AML-193 (cell line): Measurements from ENCODE around the gene TIMP3.

Experiments used
- DNase-seq, 2 experiments: peaks; one replicate each; lab custom pipeline; 2025; lab: John Stamatoyannopoulos, UW

Gene TIMP3

DNA sequence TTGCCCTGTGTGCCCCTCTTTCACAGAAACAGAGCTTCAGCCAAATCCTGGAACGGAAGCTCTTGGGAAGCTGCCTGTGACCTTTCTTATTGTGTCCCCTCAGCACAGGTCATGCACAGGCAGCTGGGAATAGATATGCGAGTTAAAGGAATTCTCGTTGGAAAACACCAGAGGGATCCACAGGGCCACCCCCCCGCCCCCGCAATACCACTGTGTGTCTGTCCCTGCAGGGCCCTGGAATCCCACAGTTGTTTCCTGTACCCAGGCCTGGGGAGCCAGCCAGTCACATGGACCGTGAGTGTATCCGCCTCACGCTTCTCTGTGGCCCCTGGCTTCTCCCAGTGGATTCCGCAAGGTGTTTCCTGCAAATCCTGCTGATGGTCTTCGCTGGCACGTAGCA lies 29.0 kb downstream of the TIMP3 start:
- no peak for DNase-seq

DNA sequence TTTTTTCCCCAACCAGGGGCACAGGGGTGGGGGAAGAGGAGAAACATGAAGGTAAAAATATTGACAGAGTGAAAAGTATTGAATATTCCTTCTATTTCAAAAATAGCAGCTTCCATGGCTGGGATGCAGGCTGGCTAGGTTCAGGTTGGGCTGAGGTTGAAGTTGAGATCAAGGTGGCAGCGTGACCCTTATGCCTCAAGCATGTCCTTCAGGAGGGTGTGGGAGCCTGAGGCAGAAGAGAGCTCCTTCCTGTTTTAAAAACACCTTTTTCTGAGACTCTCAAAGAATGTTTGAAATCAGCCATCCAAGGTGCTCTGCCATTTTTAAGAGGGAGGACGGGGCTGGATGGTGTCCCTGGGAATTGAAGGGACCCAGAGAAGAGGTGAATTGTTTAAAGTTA lies 29.5 kb downstream of the TIMP3 start:
- DNase-seq: no peak

DNA sequence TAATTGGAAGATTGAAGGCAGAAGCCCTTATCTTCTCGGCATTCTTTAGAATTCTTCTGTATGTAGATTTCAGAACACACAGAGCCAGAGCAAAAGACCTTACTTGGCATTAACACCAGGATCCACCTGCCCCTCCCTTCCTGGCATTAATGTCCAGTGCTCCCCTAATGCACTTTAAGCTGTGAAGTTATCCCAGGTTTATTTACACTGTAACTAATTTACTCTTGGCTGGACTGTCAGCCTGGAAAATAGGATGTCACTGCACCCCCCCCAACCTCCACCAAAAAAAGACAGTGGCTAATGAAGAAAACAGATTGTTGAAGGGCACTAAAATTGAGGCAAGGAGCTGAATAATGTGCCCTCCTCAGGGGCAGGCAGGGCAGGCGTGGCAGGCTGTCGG lies 30.1 kb downstream of the TIMP3 start:
- DNase-seq: no peak

DNA sequence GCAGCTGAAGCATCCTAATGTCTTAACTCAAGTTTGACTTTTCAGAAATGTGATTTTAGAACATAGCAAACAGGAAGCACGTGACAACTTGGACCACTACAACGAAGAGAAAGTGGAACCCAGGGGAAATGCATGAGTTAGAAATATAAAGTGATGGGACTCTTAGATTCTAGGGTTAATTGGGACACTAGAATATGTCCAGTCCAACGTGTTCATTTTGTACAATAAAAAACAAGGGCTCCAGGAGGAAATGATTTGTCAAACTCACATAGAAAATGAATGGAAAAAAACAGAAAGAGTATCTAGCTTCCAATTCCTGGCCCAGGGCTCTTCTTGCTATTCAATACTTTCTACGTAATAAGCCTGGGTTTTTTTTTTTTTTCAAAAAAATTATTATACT lies 30.7 kb downstream of the TIMP3 start:
- no peak for DNase-seq

DNA sequence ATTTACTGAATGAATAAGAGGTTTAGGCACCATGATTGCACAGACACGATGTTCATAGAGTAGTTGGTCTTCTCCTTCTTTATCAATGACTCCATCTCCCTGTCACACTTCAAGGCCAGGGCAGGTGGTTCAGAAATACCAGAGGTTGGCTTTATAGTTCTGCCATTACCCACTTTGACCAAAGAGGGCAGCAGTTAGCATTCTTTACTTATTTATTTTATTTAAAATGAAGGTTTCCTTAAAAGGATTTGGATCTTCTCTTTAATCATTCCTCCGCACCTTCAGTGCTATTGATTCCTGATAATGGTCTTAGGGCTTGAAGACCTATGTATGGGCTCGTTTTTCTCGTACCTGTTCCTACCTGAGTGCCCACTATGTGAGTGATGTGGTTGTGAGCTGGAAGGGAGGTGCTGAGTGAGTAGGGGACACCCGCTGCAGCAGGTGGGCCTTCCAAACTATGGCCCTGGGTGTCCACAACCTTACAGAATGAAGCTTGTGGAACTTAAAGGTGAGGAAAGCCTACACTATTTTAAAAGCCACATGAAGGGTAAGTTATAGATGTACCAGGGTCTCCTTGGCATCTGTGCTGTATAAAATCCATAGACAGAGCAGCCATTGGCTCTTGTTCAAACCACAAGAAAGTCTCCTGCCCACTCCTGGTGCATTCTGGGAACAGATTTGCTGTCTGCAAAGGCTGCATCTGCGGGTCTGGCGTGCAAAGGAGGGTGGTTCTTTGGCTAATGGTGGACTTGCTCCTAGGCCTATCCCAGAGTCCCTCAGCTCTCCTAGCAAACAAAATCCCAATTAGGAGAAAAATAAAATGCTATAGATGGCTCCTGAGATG lies 35.0 kb downstream of the TIMP3 start:
- DNase-seq: peak in 1 of 2 experiments; percentile 16

DNA sequence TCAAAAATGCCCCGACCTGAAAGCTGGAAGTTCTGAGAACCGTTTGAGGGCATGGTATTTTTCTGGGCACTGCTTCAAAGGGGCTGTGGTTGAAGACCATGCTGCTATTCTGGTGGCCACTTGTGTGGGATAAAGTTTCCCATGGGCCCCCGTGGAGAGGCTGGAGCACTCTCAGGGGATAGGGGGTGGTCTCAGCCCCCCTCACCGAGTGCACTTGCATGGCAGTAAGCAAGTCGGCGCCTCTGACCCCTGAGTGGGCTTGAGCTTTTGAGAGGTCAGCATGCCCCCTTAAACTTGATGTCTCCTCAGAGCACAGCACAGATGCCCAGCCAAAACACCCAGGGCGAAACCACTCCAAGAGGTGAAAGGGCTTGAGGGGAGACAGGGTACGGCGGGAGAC lies 35.6 kb downstream of the TIMP3 start:
- no peak for DNase-seq

DNA sequence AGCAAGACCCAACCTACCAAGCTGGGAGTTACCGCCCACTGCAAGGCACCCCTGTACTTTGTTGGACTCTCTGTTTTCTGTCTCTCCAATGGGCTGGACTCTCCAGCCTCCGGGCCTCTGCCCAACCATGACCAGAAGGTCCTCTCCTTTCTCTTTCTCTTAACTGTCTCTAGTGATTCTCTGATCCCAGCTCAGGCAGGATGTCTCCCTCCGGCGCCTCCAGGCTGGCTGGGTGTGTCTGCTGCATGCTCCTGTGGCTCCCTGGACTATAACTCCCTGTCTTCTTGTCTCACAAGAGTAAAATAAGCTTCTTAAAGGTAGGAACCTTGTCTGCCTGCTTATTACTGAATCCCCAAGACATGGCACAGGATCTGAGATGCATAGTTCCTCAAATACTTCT lies 36.3 kb downstream of the TIMP3 start:
- no peak for DNase-seq

DNA sequence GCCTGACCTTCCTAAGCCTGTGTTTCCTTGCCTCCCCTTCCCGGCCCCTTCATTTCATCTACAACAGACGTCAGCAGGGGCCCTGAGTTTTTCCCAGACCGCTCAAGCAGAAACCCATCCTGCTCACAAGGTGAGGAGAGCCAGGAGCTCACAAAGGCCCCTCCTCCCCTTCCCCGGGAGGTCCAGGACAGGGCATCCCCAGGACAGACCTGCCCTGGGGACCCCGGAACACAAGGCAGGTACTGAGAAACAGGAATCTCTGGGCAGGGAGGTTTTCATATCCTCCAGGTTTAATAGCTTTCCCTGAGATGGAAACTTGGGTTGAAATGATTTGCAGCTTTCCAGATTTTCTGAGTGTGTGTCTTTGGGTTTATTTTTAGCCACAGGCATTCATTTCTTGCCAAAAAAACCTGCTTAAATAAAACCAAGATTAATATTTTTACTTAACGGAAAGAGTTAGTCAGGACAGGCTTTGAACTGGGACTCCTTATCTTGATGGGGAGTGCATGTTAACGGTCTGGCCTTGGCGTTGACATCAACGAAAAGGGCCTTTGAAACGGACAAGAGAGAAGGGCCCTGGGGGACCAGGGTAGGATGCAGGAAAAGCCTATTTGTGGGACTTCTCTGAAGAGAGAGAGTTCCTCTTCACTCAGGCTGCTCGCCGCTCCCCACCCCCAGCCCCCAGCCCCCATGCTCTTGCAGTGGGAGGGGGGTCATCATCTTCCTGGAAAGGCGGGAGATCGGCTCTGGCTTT lies 38.5 kb downstream of the TIMP3 start:
- no peak for DNase-seq

DNA sequence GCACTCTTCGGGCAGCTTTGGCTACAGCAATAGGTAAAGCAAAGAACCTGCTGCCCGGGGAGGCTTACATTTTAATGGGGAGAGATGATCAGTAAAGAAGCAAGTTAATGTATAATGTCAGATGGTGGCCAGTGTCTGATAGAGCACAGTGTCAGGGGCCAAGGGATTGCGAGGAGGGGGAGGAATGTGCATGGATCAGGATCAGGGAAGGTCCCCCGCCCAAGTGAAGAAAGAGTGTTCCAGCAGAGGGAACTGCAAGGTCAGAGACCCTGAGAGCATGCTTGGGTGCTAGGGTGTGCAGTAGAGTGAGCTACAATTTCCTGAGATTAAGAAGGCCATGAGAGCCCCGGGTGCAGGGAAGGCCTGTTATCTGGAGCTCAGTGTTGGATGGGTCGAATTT lies 39.7 kb downstream of the TIMP3 start:
- no peak for DNase-seq

DNA sequence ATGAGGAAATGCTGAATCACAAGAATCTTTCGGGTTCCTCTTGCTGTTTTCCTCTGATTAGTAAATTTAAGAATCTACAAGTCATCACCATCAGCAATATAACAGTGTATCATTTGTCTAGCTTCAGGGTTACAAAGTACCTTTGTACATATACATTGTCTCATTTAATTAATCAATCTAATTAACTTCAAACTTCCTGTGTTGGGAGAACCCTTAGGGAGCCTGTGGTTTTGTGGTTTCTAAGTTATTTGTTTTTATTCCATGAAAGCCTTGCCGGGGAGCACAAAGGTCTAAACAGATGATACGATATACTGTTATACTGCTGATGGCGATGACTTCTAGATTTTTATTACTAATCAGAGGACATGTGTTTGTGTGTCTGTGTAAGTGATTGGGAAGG lies 41.0 kb downstream of the TIMP3 start:
- no peak for DNase-seq

DNA sequence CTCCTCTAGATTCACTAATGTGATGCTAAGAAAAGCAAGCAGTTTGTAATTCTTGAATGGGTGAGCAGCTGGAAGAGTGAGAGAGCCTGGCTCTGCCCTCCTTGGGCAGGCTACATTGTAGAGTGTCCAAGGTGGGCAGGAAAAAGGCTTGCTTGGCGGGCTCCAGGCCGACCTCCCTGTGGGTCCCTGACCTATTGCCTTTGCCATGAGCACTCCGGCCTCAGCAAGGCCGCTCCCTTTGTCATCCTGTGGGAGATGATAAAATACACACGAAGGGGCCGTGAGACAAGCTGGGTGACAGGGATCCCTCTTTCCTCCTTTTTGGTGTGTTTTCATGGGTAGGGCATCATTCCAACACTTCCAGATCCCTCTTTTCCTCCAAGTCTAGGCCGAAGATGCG lies 41.8 kb downstream of the TIMP3 start:
- DNase-seq: no peak

DNA sequence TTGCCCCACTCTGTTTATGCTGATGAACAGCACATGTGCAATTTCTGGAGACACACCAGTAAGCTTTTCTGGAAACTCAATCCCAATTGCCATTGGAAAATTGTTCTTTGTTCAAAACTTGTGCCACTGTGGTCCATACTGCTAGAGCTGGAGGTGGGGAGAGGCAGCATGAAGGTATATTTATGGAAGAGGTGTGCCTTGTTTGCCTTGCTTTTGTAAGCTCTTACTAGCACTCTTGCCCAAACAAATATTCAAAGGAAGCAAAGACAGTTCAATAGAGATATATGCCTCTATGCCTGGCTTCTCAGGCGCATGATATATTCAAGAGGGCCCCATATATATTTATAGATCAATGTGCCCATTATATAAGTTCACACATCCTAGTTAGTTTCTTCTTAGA lies 42.7 kb downstream of the TIMP3 start:
- no peak for DNase-seq

DNA sequence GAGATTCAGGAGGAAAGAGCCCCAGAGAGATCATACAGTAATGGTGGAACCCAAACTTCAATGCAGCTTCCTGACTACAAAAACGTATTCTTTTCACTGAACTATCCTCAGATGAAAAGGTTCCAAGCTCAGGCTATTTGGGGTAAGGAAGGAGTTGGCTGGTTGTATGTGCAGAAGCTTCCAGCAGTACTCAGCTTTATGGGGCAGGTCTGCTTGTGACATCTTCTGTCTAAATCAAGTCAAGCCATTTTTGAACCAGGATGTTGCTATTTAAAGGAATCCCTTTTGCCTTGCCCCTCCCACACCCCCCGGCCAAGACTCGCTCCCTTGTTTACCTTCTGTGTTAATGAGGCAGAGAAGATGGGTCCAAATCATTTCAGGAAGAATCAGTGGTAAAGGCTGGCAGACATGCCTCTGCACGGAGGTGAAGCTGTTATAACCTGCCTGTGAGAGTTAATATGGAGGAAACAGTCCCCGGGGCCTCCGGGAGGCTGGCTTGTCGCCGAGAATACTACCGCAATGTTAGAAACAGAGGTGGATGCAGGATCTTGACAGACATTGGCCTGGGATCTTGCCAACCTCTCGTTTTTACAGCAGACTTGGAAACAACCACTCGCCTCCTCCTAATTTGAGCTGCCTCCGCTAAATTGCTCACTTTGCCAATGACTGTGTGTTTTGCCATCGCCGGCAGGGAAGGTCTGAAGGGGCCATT lies 45.4 kb downstream of the TIMP3 start:
- no peak for DNase-seq

DNA sequence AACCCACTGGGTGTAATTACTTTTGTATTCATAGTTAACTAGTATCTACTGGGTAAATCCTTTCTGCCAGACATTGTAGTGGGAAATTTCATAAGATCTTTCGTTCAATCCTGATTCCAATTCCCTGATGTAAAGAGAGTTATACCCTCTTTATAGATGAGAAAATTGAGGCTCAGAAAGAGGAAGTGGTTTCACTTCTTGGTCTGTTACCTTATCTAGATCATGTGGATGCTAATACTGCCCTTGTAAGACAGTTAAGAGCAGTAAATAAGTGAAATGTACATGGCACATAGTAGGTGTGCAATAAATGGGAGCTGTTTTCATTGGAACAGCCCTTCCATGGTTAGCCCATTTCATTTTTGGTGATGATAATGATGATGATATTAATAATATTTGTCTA lies 46.7 kb downstream of the TIMP3 start:
- no peak for DNase-seq

DNA sequence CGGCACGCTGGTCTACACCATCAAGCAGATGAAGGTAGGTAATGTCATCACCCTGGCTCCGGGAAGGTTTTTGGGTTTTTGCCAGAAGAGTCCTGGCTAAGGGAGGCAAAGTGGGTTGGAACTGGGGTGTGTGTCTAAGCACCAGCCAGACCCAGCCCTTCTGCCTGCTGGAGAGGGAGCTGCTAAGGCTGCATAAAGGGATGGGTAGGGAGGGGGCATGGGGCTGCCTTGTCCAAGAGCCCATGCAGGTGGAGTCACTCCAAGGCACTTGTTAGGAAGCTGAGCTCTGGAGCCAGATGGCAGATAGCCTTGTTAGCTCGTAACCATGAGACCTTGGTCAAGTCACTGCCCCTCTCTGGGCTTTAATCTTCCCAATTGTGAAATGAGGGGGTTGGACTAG lies 48.0 kb downstream of the TIMP3 start:
- DNase-seq: no peak

DNA sequence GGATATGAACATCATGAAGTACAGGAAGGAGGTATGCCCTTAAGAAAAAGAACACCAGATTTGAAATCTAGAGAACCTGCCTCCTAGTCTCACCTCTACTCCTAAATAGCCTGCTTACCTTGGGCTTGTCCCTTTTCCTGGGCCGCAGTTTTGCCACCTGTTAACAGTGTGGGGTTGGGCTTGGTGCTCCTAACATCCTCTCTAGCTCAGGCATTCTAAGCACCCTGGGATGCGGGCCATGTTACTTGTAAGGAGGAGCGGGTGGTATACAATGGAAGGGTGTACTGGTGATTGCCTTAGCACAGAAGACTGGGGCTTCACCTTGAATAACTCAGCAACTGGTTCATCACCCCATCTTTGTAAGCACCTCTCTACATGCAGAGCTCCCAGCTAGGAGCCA lies 48.7 kb downstream of the TIMP3 start:
- DNase-seq: no peak

DNA sequence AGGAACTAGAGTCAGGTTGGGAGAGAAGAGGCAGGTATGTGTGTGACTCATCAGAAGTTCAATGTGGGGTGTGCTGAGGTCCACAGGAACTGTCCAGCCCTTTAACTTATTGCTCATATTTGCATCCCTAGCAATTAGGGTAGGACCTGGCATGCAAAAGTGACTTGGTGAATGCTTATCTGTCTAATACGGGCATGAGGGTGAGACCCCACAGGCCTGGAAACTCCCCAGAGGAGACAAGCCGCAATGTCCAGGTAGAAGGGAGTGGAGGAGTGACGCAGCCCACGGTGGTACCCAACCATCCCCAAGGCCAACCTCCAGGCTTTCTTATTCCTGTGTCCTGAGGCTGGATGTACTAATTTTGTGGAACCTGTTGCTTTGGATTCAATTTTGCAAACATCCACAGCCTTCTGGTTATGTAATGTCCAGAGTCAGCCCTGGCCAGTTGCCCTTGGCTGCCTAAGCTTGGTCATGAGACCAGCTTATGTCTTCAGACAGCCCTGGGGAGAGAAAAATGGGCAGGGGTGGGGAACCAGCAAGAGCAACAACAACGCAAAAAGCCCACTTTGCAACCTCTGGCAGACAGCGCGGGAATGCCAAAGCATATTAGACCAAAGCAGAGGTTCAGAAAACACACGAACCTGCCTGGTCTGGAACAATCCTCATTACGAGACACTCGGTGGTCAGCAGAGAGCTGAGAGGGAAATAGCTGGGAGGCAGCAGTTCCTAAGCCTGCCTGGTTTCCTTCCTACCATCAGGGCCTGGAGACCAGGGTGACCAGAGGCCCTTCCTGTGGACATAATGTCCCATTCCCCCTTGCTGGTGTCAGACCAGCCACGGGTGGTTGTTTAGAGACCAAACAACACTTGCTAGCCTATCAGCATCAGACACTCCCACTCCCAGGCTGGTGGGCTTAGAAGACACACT lies 49.3 kb downstream of the TIMP3 start:
- no peak for DNase-seq

DNA sequence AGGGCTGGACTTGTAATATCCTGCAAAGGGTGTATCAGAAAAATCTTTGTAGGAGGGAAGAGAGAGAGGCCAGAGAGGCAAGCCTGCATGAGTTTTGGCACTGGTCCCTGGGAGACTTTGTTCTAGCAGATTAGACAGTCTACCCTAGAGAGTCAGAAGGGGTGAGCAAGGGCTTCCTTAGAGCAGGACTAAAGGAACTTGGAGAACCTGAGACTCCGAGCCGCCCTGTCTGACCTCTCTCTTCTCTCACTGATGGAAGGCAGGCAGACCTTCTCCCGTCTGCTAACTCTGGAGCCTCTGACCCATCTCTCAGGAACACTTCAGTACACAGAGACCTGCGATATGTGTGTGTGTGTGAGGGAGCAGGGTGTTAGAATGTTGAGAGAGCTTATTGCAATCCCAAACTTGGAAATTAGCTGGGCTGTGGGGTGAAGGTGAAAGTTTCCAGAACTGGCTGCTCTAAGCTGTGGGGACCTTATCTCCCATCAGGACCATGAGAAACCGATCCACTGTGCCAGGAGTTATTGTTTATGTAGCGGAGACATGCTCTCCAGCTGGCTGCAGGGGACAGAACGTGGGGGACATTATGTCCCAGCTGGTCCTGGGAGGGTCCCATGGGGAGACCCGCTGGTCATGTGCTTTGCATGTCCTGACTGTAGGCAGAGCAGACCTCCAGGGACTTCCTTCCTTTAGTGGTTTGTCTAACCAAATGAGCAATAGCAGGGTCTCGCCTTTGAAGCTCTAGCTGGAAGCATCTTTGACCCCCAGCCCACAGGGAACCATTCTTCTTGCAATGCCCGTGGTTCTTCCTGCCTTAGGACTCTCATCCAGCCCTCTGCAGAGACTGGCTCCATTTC lies 51.1 kb downstream of the TIMP3 start:
- DNase-seq: no peak

DNA sequence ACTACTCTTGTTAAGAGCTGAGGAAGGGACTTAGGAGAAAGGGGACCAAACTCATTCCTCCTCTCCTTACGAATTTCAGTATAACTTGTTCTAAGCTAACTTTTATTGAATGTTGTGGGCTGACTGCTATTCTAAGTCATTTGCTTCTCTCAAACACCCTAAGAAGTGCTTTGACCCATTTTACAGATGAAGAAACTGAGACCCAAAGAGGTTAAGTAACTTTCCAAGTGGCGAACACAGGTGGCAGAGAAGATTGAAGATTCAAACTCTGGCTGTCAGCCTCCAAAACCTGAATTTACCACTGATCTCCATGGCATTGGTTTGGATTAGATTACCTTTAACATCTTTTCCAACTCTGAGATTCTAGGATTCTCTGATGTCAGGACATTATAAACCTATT lies 52.2 kb downstream of the TIMP3 start:
- DNase-seq: no peak

DNA sequence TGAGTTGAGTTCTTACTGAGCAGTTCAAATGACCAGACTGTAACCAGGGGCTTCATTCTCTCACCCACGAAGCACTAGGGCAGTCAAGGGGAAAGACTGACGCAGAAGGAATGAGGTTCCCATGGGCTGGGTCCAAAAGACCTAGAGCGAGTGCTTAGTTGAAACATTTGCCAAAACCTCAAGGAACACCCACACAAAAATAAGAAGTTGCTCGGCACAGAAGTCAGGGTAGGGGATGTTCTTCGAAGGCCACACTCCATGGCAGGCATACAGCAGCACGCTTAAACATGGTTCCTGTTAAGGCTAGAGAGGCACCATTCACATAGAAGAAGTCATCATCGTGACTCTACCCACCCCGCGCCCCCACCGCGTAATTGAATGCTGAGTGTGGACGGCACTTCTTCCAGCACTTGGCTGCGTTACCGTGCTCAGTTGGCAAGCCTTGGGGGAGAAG lies 52.9 kb downstream of the TIMP3 start:
- DNase-seq: no peak
